ENCODE results near the gene ZNF646.
A peak's percentile ranks its signal among the peaks of the same experiment; 100 is the strongest.

The ZNF646 gene

DNA sequence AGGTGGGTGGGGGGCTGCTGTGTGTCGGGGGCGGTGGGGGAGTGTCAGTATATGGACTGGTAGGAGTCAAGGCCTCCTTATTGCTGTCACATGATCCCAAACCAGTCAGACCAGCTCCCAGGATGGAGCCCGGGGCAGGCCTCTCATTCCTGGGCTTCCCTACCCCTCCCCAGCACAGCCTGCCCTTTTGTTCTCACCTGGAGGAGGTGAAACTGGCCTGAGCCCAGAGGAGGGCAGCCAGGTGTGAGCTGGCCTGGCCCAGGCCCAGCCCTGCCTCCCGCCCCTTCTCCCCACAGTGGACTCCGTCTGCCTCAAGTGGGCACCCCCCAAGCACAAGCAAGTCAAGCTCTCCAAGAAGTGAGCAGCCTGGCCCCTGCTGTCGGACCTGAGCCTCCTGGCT, 56.7 kb downstream of the ZNF646 start:
- DNase-seq (ENCODE audit: low spot score) = peak; percentile 82

DNA sequence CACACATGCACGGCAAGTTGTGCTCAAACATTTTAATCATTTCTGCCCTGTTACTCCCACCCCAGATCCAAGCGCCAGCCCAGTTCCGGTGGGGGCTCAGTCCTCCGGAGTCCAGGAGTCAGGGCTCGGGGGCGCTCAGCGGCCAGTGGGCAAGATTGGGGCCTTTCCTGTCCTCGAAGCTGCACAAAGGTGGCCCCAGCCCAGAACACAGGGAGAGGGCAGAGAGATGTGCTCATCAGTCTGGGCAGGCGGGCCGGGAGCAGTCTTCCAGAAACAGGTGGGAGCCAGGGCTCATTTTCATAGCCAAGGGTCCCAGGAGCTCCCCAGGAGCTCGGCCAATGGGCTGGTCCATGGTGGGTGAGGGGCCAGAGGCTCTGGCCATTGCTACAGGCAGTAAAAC, 57.2 kb downstream of the ZNF646 start:
- no peak for DNase-seq (ENCODE audit: low spot score)

DNA sequence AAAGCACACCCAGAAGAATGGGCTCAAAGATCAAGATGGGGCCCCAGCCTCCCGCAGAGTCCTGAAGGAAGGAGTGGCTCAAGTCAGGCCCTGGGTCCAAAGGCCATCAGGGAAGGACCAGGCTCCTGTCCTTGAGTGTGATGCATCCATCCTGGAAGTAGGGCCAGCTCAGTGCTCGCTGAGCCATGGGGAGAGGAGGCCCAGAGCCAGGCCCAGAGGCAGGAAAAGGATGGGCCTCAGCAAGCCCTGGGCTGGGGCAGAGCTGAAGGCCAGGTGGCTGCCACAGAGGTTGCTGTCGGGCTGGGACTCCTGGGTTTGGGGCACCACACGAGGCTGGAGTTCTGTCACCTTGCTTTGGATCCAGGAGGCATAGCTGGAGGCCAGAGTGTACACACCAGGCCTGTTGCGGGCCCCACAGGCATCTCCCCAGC, 57.6 kb downstream of the ZNF646 start:
- peak; percentile 75 for DNase-seq (ENCODE audit: low spot score)

DNA sequence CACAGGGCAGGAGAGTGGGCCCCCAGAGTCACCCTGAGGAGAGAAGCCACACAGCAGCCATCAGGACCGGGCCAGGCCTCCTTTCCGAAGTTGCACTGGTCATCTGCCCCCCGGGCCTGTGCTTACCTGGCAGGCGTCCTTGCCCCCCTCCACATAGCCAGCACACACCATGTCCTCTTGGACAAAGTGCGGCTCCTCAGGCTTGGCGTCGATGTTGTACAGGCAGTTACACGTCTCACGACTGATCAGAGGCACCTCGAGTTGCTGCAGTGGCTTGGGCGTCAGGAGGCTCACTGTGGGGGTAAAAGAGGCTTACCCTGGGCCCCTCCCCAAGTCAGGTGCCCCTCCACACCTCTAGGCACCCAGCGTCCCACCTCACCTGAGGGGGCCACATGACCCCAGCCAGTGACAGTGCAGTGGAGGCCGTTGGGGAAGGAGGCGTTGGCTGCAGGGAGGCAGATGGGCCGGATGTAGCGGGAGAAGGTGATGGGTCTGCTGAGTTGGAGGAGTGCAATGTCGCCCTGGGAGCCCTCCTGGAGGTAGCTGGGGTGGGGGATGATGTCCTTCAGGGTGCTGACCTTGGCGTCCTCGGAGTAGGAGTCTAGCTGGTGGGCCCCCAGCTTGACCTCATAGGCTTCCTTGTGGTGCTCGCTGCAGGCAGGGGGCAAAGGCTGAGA, 58.2 kb downstream of the ZNF646 start:
- no peak for DNase-seq (ENCODE audit: low spot score)

DNA sequence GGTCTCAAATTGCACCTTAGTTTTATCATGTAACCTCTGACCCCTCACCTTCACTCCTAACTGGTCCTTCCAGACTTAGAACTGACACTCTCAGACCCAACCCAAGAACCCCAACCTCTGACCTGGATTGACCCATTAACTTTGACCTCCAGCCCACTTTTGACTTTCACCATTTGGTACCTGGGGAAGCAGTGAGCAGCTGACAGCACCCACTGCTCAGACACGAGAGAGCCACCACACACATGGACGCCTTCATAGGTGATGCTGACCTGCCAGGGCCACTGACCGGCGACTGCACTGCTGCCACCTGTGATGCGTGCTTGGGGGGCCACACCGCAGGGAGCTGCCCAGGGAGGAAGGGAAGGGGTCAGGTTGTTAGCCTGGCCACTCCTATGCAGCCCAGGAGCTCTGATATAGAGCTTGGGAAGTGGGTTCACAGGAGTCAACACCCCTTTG, 58.9 kb downstream of the ZNF646 start:
- DNase-seq (ENCODE audit: low spot score) = no peak

Measured in kidney tubule cell (primary cell).